IMR-90 (cell line): ENCODE measurements around the gene SLC24A3. TPM values are rescaled to one million over a fixed set of nuclear protein-coding genes. Genes with fewer than 3 reads are reported as not detected.

Source experiments
- ATAC-seq: fragments of 200-7000 bp; cut with Tn5 transposase; 2 replicates; pipeline ENCODE4 v1.9.1; 2020; ENCODE audit warnings: low read depth, mild to moderate bottlenecking, moderate library complexity
- BruUV-seq: library from RNA; stranded (reverse); fragments of 400-500 nt; replicated peaks from 2 replicates; lab custom pipeline; 2021; lab: Mats Ljungman, UMichigan
- CTCF ChIA-PET: fragments of 300-600 bp; formaldehyde crosslinking; extraction: SDS; loops from one replicate; lab custom pipeline; 2021; ENCODE audit warnings: antibody characterized with exemption; lab: Yijun Ruan, JAX
- POLR2A ChIA-PET: fragments of 300-600 bp; sonication (Branson Sonifier 250); formaldehyde crosslinking; loops from one replicate; lab custom pipeline; 2022; ENCODE audit warnings: antibody characterized with exemption; ENCODE audit not compliant: unreplicated experiment; lab: Charles Lee
- DNase-seq: peaks from one replicate; pipeline ENCODE4 v3.0.0; 2013
- H2AFZ ChIP-seq: replicated peaks from 2 replicates; pipeline ENCODE3; 2013; ENCODE audit warnings: low read length, mild to moderate bottlenecking; ENCODE audit not compliant: poor library complexity
- H2AK5ac ChIP-seq: 2 replicates; pipeline ENCODE4 v1.6.1; 2013; ENCODE audit warnings: low read depth, low read length, inconsistent platforms
- H2AK9ac ChIP-seq: replicated peaks from 2 replicates; pipeline ENCODE3; 2013; ENCODE audit warnings: mild to moderate bottlenecking, low read depth, low read length, moderate library complexity; ENCODE audit not compliant: poor library complexity
- H2BK120ac ChIP-seq: 2 replicates; pipeline ENCODE4 v1.6.1; 2013; ENCODE audit warnings: low read depth, low read length, inconsistent platforms
- H2BK15ac ChIP-seq: 3 replicates; pipeline ENCODE4 v1.6.1; 2013; ENCODE audit warnings: low read depth, low read length, inconsistent platforms
- H2BK20ac ChIP-seq: 2 replicates; pipeline ENCODE4 v1.6.1; 2013; ENCODE audit warnings: low read depth, mild to moderate bottlenecking, inconsistent platforms, low read length, moderate library complexity
- H2BK5ac ChIP-seq: 2 replicates; pipeline ENCODE4 v1.6.1; 2013; ENCODE audit warnings: mild to moderate bottlenecking, low read depth, low read length, inconsistent platforms; ENCODE audit not compliant: poor library complexity, severe bottlenecking
- H3K14ac ChIP-seq: replicated peaks from 2 replicates; pipeline ENCODE4 v1.6.1; 2013; ENCODE audit warnings: low read depth, low read length, inconsistent platforms
- H3K18ac ChIP-seq: 2 replicates; pipeline ENCODE4 v1.6.1; 2013; ENCODE audit warnings: low read depth, low read length, control low read depth
- H3K23ac ChIP-seq: 2 replicates; pipeline ENCODE4 v1.6.1; 2013; ENCODE audit warnings: low read depth, low read length, inconsistent platforms
- H3K27ac ChIP-seq: 2 replicates; pipeline ENCODE4 v1.5.1; 2013; ENCODE audit warnings: mild to moderate bottlenecking, control low read depth, low read length; ENCODE audit not compliant: insufficient read depth
- H3K27me3 ChIP-seq: 2 replicates; pipeline ENCODE4 v1.6.1; 2013; ENCODE audit warnings: low read length; ENCODE audit not compliant: control insufficient read depth, insufficient read depth
- H3K36me3 ChIP-seq: 2 replicates; pipeline ENCODE4 v1.6.1; 2013; ENCODE audit warnings: low read length, mixed read lengths; ENCODE audit not compliant: control insufficient read depth, insufficient read depth
- H3K4ac ChIP-seq: 2 replicates; pipeline ENCODE4 v1.6.1; 2013; ENCODE audit warnings: low read depth, low read length, inconsistent platforms
- H3K4me1 ChIP-seq: 2 replicates; pipeline ENCODE4 v1.6.1; 2013; ENCODE audit warnings: low read length, mixed read lengths; ENCODE audit not compliant: control insufficient read depth, insufficient read depth
- H3K4me2 ChIP-seq: 2 replicates; pipeline ENCODE4 v1.6.1; 2013; ENCODE audit warnings: low read depth, mild to moderate bottlenecking, control low read depth, low read length, moderate library complexity
- H3K4me3 ChIP-seq: 2 replicates; pipeline ENCODE4 v1.5.1; 2013; ENCODE audit warnings: low read depth, mild to moderate bottlenecking, control low read depth, low read length, moderate library complexity; ENCODE audit not compliant: insufficient read depth
- H3K56ac ChIP-seq: 2 replicates; pipeline ENCODE4 v1.6.1; 2013; ENCODE audit warnings: low read length, inconsistent platforms; ENCODE audit not compliant: insufficient read depth; ENCODE audit errors: extremely low read depth
- H3K79me1 ChIP-seq, 2 experiments: 2 replicates each; pipeline ENCODE4 v1.6.1; 2013; ENCODE audit warnings: low read length in 2 of 2, inconsistent platforms in 1 of 2, low read depth in 1 of 2
- H3K9ac ChIP-seq: 2 replicates; pipeline ENCODE4 v1.6.1; 2013; ENCODE audit warnings: low read depth, low read length, control low read depth
- H3K9me1 ChIP-seq: 2 replicates; pipeline ENCODE4 v1.6.1; 2013; ENCODE audit warnings: low read length, inconsistent platforms; ENCODE audit not compliant: insufficient read depth
- H3K9me3 ChIP-seq: 2 replicates; pipeline ENCODE4 v1.6.1; 2013; ENCODE audit warnings: low read length; ENCODE audit not compliant: control insufficient read depth, insufficient read depth
- H4K20me1 ChIP-seq: 2 replicates; pipeline ENCODE4 v1.6.1; 2013; ENCODE audit warnings: low read length, inconsistent platforms; ENCODE audit not compliant: insufficient read depth
- H4K5ac ChIP-seq: 2 replicates; pipeline ENCODE4 v1.6.1; 2013; ENCODE audit warnings: mild to moderate bottlenecking, low read depth, low read length, control low read depth
- H4K8ac ChIP-seq, 2 experiments: 2 replicates each; pipeline ENCODE4 v1.6.1; 2013; ENCODE audit warnings: low read depth in 2 of 2, low read length in 2 of 2, control low read depth in 1 of 2, inconsistent platforms in 1 of 2
- H4K91ac ChIP-seq: 2 replicates; pipeline ENCODE4 v1.6.1; 2013; ENCODE audit warnings: low read depth, low read length, inconsistent platforms; ENCODE audit not compliant: insufficient read depth
- CEBPB ChIP-seq: IDR thresholded peaks from 2 replicates; pipeline ENCODE4 v1.6.1; 2012; ENCODE audit warnings: low read depth, low read length, improper control_type of control experiment
- CHD1 ChIP-seq: IDR thresholded peaks from 2 replicates; pipeline ENCODE4 v1.6.1; 2012; ENCODE audit warnings: low read depth, low read length, improper control_type of control experiment
- CTCF ChIP-seq: conservative IDR thresholded peaks from 2 replicates; pipeline ENCODE4 v1.5.1; 2012; ENCODE audit warnings: mild to moderate bottlenecking, low read depth, low read length, improper control_type of control experiment
- ELK1 ChIP-seq: fragments of 150-350 bp; IDR thresholded peaks from 2 replicates; pipeline ENCODE4 v1.6.1; 2016; ENCODE audit warnings: low read depth, mild to moderate bottlenecking, low read length, moderate library complexity, borderline replicate concordance
- FOS ChIP-seq: fragments of 150-350 bp; IDR thresholded peaks from 2 replicates; pipeline ENCODE4 v1.6.1; 2016; ENCODE audit warnings: low read depth, low read length
- MAFK ChIP-seq: IDR thresholded peaks from 2 replicates; pipeline ENCODE4 v1.6.1; 2012; ENCODE audit warnings: low read depth, low read length, improper control_type of control experiment
- MAZ ChIP-seq: IDR thresholded peaks from 2 replicates; pipeline ENCODE4 v1.6.1; 2012; ENCODE audit warnings: low read depth, mild to moderate bottlenecking, low read length, improper control_type of control experiment, moderate library complexity, borderline replicate concordance
- MXI1 ChIP-seq: IDR thresholded peaks from 2 replicates; pipeline ENCODE4 v1.6.1; 2012; ENCODE audit warnings: low read depth, mild to moderate bottlenecking, low read length, moderate library complexity, borderline replicate concordance
- NFE2L2 ChIP-seq: fragments of 150-350 bp; IDR thresholded peaks from 2 replicates; pipeline ENCODE4 v1.6.1; 2016; ENCODE audit warnings: low read depth, mild to moderate bottlenecking, low read length
- POLR2A ChIP-seq: IDR thresholded peaks from 2 replicates; pipeline ENCODE4 v1.6.1; 2012; ENCODE audit warnings: mild to moderate bottlenecking, low read depth, low read length
- RCOR1 ChIP-seq: IDR thresholded peaks from 2 replicates; pipeline ENCODE4 v1.6.1; 2012; ENCODE audit warnings: mild to moderate bottlenecking, low read length, improper control_type of control experiment; ENCODE audit not compliant: insufficient replicate concordance
- RFX5 ChIP-seq: IDR thresholded peaks from 2 replicates; pipeline ENCODE4 v1.8.0; 2012; ENCODE audit warnings: low read depth, mild to moderate bottlenecking, low read length, moderate library complexity
- SMC3 ChIP-seq: fragments of 150-350 bp; IDR thresholded peaks from 2 replicates; pipeline ENCODE4 v1.6.1; 2016; ENCODE audit warnings: low read depth, mild to moderate bottlenecking, antibody characterized with exemption, low read length, moderate library complexity
- USF2 ChIP-seq: fragments of 150-350 bp; IDR thresholded peaks from 2 replicates; pipeline ENCODE4 v1.6.1; 2017; ENCODE audit warnings: mild to moderate bottlenecking, antibody characterized with exemption, low read length, low read depth
- WGBS, 2 experiments: methylation state at CpG; one replicate each; pipeline versions ENCODE4 v1.1.5 to v1.1.7; 2013; ENCODE audit warnings: missing lambda C conversion rate in 2 of 2; ENCODE audit not compliant: insufficient read length in 1 of 2; ENCODE audit errors: extremely low coverage in 2 of 2; 5-methylcytosine and 5-hydroxymethylcytosine counted together
- dilution Hi-C: fragments of 300-500 bp; cut with HindIII; formaldehyde crosslinking; loops from one replicate; pipeline ENCODE4 v1.14.3; 2018; ENCODE audit warnings: low sequenced_read_pairs; ENCODE audit not compliant: unreplicated experiment
- in situ Hi-C: fragments of 300-500 bp; cut with MboI; formaldehyde crosslinking; loops from 3 replicates; pipeline ENCODE4 v1.14.3; 2019; ENCODE audit warnings: low sequenced_read_pairs, inconsistent platforms, mixed read lengths
- intact Hi-C: fragments of 100-400 bp; cut with micrococcal nuclease; formaldehyde crosslinking; loops from 2 replicates; pipeline ENCODE4 v1.10.0; 2022
- polyA plus RNA-seq, 3 experiments: library from polyadenylated mRNA; depleted of rRNA; stranded (reverse); fragments of >200 nt; gene quantifications; 2 replicates each; pipeline ENCODE4 v1.2.3, GENCODE V29; 2012; ENCODE audit warnings: low replicate concordance in 1 of 3
- total RNA-seq: library from RNA; depleted of rRNA; stranded (reverse); fragments of >200 nt; gene quantifications from 2 replicates; pipeline ENCODE4 v1.2.3, GENCODE V29; 2012

The SLC24A3 gene
- total and polyA plus RNA-seq, 2 of the 4 experiments (the other 2 are of a cell fraction) = not detected

- no peak overlapping the region for H3K23ac ChIP-seq
- H4K5ac ChIP-seq = no peak overlapping the region
- no peaks in the 10 kb centered on the region for H3K9me3 ChIP-seq
- H3K36me3 ChIP-seq = no peaks in the 10 kb centered on the region
- no peak overlapping the region for H2BK120ac ChIP-seq
- H3K9ac ChIP-seq = no peak overlapping the region
- H3K9me1 ChIP-seq = no peaks in the 10 kb centered on the region
- H3K4ac ChIP-seq = no peak overlapping the region
- TF ChIP-seq ELK1 = no peak
- TF ChIP-seq USF2 = no peak
- TF ChIP-seq CHD1 = no peak
- no peak for TF ChIP-seq RCOR1
- TF ChIP-seq RFX5 = no peak
- no peak for TF ChIP-seq NFE2L2
- TF ChIP-seq CEBPB = no peak
- no peak for TF ChIP-seq MAZ
- no peak for TF ChIP-seq CTCF
- TF ChIP-seq MAFK = no peak
- no peak for TF ChIP-seq SMC3
- TF ChIP-seq POLR2A = no peak
- no peak for TF ChIP-seq MXI1
- TF ChIP-seq FOS = no peak
- intact Hi-C loops (no loop called here), in situ Hi-C loops (no loop called here), dilution Hi-C loops (no loop called here)
- no peaks in the 10 kb centered on the region for H3K27me3 ChIP-seq
- ChIA-PET CTCF (no interaction called here), POLR2A (no interaction called here)
- BruUV-seq = no TSS peak
- H3K79me1 ChIP-seq = no peaks in the 10 kb centered on the region
- no peak overlapping the region for H3K14ac ChIP-seq
- no peak overlapping the region for H3K56ac ChIP-seq
- no peaks in the 10 kb centered on the region for H4K20me1 ChIP-seq
- no peak overlapping the region for H2AK5ac ChIP-seq
- no peak overlapping the region for H4K91ac ChIP-seq
- ATAC-seq = no peak
- no CpG with 5 or more reads among the region's 2 CpGs for WGBS, 2 experiments
- H3K4me1 ChIP-seq = no peaks in the 10 kb centered on the region
- H3K4me3 ChIP-seq = no peak overlapping the region
- H3K18ac ChIP-seq = no peak overlapping the region
- H2BK20ac ChIP-seq = no peak overlapping the region
- H2AK9ac ChIP-seq = no peak overlapping the region
- H2AFZ ChIP-seq = no peak overlapping the region
- H3K27ac ChIP-seq = no peak overlapping the region
- no peak overlapping the region for H3K4me2 ChIP-seq
- H2BK5ac ChIP-seq = no peak overlapping the region
- no peak overlapping the region for H4K8ac ChIP-seq
- H2BK15ac ChIP-seq = no peak overlapping the region
- no peak for DNase-seq
These were observed 353.3 kb downstream of the SLC24A3 start for GRCh38 chr20:19565736-19566135.
